ENCODE measurements around the gene SLC39A11.
"Not testable (repeated sequence)": the region's sequence is repeated elsewhere in the genome, so short reads cannot be mapped to it uniquely, and the experiment has no call there.

SLC39A11 gene

DNA sequence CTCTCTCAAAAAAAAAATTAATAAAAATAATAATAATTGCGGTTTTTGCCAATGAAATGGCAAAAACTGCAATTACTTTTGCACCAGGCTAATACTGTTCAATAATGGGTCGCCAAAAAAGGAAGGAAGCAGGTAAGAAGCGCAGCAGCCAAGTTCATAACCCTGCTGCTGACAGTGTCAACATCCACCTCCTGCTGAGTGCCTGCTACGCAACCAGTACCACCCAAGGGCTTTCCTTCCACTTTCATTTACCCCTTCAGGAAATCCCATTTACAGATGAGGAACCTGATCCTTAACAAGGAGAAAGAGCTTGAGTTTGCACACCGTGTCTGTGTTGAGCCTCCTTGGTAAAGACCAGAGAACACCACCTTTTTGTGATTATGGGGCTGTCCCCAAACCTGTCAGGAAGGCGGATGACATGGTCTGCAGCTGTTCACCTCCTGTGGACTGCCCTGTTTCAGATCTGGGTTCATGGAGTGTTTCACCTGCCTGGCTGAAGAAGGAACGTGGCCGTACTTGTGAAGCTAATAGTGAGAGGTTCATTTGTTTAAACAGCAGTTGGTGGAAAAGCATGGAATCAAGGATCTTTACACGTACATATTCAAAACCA is 378.0 kb downstream of the SLC39A11 start:
- no peak for DNase-seq (ENCODE audit: low read depth)

DNA sequence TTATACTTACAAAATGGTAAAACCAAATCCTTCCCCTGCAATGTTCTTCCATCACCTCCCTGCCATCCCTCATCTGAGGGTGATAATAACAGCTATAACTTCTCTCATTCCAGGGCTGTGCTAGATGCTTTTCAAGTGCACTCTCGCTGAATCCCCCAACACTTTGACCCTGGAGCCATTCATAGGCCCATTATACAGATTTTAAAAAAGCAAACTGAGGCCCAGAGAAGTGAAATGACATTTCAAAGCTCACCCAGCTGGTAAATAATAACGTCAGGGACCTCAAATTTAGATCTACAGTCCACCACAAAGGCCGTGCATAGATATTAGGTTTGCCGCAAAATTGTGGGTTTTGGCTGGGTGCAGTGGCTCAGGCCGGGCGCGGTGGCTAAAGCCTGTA is 378.8 kb downstream of the SLC39A11 start:
- DNase-seq (ENCODE audit: low read depth) = no peak

DNA sequence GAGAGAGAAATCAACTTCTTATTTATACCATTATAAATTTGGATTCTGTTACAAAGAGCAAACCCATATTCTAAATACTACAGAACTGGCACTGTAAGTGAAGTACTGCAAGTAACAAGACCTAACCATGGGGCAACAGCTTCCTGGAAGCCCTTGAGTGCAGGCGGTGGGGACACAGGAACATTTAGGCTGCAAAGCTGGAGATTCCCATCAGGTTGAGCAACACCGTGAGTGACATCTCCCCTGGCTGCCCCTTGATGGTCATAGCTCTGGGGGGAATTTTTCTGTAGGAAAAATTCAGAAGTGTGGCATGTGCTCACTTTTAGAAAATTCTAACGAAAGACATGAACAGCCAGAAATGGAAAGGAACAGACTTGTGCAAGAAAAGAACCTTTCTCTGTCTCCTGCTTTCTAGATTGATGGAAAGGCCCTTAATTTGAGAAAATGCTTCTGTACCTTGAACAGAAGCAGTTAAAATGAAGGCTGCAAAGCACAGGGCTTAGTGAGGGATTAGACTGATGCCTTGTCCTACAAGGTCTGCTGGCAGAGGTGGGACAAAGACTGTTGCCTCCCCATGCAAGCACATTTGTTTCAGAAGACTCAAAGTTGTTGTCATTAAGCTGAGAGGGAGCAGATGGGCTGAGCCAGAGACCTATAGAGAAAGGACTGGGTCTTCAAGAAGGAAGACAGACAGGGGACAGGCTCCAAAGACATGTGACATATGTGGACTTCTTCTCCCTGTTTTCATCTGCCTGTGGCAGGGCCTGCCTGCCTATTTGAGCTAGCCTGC is 380.8 kb downstream of the SLC39A11 start:
- no peak for DNase-seq (ENCODE audit: low read depth)

DNA sequence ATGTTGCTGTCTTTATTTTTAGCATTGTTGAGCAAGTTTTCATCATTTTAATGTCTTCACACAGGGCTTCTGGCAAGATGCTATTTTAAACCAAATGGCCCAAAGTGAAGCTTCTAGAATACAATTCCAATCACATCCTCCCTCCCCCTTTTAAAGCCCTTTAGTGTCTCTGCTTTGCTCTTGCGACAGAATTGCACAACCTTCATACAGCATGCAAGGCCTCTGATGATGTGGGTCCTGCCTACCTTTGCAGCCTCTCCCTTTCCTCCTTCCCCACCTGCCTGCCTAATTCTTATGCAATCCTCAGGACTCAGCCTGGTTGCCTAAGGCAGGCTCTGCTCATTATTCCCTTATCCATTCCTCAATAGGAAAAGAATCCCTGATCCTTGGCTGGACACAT is 381.7 kb downstream of the SLC39A11 start:
- no peak for DNase-seq (ENCODE audit: low read depth)

DNA sequence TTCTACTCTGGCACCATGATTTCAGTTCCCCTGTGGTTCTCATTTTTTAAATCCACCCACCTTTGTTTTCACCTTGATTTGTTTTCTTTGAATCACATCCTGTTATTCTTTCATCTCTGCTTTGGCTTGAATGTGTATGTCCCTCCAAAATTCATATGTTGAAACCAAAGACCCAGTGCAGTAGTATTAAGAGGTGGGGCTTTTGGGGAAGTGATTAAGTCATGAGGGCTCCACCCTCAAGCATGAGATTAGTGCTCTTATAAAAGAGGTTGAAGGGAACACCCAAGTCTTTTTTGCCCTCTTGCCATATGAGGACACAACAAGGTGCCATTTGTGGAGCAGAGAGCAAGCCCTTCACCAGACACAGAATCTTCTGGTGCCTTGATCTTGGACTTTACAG is 382.3 kb downstream of the SLC39A11 start:
- DNase-seq (ENCODE audit: low read depth) = no peak

DNA sequence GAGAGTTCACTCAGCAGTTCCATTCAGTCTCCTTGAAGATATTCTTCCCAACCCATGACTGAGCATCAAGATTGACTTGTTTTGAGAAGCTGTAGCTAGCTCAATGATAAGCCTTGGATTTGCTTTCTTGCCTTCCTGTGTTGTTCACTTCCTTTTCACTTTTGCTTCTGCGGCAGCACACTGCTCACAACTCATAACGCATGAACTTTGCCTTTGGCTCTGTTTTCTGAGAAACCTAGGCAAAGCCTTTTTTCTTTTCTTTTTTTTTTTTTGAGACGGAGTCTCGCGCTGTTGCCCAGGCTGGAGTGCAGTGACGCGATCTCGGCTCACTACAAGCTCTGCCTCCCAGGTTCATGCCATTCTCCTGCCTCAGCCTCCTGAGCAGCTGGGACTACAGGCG is 383.8 kb downstream of the SLC39A11 start:
- not testable (repeated sequence) for DNase-seq (ENCODE audit: low read depth)

DNA sequence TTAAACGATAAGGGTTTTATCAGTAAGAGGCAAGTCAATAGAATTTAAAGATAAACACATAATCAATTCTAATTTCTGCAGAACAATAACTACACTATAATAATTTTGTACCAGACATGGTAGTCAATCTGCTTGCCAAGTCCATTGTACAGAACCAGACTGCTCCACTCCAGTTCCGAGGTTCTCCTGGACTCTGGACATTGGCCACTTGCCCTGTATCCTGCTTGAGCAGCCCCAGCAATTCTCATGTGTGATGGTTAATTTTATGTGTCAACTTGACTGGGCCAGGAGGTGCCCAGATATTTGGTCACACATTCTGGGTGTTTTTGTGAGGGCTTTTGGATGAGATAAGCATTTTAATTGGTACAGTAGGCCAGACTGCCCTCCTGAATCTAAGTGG is 384.6 kb downstream of the SLC39A11 start:
- no peak for DNase-seq (ENCODE audit: low read depth)

DNA sequence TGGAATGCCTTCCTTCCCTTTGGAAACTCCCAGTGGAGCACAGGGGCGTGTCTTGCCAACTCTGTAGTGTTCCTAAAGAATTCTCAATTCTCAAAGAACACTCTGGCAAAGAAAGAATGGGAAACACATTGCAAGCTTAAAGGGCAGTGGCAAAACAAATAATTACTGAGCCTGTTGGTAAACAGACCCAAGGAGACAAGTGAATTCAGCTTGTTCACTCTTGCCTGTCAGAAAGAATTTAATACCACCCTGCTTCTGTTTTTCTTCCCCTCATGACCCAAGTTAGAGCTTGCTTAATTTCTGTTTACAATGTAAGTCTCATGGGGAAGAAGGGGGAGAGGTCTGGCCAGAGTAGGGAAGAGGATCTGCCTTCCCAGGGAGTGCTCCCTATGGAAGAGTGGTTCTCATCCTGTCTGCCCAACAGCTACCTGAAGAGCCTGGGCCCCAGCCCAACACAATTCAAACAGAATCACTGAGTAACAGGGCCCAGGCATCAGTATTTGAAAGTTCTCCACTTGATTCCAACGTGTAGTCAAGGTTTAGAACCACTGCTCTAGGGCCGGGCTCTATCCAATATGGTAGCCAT is 386.0 kb downstream of the SLC39A11 start:
- DNase-seq (ENCODE audit: low read depth) = no peak

DNA sequence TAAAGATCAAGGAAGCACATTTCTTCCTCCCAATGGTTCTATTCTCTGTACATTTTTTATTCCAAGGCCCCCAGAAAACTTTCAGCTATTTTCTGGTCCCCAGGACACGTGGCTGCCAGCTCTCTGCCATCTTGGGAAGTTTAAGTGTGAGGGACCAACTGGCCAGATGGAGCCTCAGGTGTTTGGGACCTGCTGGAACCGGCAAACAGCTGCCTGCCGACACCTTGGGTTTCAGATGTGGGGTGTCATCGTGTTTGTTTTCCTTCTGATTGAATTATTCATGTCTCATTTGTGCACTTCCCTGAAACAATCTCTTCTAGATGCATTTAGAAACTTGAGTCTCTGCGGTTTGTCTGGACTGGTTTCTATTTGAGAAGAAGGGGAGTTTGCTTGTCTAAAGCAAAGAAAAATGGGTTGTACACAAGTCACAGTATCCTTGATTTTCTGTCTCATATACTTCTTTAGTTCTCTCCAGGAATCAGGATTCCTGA is 386.5 kb downstream of the SLC39A11 start:
- no peak for DNase-seq (ENCODE audit: low read depth)

DNA sequence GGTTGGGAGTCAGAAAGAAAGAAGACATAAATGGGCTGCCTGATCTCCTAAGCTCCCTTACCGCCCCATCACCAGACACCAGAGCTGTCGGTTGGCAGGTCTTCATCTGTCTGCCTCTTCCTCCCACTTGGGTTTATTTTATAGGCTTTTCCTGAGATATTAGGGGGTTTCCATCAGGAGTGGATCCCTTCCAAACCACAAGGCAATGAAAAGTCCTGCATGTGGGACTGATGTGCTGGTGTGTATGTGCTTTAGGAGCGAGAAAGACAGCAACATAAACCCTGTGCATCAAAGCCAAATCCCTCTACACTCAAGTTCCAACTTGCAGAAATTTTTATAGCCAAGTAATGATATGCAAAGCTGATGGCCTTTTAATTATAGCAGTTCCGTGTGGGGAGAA is 389.5 kb downstream of the SLC39A11 start:
- DNase-seq (ENCODE audit: low read depth) = no peak

DNA sequence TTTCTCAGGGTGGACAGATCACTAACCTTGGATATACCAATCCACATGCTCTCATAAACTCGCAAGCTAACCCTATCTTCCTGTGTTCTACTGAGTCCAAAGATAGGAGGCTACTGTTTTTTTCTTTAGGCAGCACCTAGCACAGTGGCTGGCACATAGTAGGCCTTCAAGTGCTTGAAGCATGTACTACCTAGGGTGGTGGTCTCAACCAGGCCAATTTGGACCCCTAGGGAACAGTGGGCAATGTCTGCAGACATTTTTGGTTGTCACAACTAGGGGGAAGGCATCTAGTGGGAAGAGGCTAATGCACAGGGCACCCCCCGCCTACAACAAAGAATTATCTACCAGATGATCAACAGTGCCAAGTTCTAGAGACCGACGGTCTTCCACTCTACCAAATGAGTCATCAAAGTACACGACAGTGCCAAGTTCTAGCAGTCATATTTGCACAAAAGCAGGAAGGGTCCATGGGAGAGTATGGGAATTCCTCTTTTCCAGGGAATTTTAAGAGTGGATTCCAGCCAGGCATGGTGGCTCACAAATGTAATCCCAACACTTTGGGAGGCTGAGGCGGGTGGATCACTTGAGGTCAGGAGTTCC is 390.3 kb downstream of the SLC39A11 start:
- no peak for DNase-seq (ENCODE audit: low read depth)

DNA sequence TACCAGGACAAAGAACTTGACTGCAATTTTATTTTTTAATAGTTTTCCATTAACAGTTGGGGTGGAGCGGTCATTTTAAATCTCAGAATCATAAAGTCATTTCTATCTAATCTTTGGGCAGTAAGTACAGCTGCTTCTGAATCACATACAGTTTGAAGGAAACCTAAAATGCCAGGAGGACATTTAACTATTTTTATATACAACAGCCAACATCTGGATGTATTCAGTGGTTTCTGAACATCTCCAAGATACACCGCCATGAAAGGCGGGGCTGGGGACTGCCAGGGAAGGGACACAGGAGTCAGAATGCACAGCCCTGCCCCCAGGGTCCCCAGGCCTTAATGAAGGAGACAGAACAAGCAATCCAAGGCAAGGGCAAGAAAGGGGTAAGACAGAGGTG is 392.3 kb downstream of the SLC39A11 start:
- DNase-seq (ENCODE audit: low read depth) = no peak

DNA sequence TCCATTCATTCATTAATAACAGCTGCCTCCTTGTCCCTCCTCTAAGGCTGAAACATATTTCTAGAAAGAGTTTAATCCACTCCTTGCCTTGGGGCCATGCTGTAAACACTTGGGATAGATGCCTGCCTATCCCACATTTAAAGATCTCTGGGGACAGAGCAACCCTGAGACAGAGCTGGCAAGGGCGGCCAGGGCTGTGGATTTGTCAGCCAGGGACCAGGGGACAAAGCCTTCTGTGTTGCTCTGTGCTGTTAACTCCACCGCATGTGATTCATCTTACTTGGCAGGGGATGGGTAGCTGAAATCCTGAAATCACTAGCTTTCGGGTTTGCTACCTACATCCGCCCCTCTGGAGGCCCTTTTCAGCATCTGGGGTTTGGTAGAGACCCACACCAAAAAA is 392.9 kb downstream of the SLC39A11 start:
- DNase-seq (ENCODE audit: low read depth) = no peak

DNA sequence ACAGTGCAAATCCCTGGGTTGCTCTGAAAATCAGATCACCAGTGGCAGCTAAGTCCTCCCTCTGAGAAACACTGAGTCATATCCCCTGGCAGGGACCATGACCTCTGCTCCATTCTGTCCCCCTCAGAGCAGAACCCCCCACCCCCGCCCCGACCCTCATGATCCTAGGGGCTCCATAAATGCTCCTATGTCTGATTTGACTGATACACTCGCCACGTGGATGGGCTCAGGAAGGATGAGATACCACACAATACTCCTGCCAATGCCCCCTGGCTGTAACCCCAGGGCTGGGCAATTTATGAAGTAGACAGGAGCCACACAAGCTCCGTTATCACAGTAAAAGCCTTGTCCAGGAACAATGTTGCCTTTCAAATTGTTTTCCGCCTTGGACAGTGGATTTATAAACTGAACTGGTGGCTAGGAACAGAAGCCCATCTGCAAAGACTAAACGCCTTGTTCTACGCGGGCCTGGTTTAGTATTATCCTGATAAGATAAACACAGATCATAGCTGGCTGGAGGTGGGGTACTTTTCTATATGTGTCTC is 394.8 kb downstream of the SLC39A11 start:
- DNase-seq (ENCODE audit: low read depth) = no peak

DNA sequence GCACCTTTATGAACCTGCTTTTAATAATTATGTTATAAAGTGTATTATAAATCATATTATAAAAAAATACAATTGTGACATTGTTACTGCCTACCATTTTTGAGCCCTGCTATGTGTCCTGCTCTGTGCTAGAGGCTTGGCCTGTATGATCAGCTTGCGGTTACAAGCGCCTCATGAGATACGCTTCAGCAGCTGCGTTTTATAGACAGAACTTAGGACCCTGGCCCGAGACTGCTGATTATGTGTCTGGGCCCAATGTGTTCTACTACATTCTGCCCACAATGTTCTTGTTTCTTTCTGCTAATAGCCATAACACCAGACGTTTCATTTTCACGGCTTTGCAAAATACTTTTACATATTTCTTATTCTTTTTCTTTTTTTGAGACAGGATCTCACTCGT is 395.8 kb downstream of the SLC39A11 start:
- no peak for DNase-seq (ENCODE audit: low read depth)

DNA sequence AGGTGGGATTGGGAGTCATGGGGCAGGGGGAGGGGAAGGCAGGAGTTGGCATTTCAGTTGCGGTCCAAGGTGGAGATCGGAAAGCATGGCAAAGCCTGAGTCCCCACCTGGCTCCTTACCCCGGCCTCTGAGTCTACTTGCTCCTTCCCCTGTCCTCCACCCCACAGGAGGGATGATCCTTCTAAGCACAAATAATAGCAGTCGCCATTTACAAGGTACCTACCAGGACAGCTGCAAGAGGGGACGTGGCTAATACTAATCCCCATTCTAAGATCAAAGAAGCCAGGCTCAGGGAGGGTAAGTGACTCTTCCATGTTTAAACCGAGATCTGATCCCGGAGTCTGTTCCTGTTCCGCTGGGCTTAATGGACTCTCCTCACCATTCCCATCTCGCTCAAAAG is 396.3 kb downstream of the SLC39A11 start:
- no peak for DNase-seq (ENCODE audit: low read depth)

DNA sequence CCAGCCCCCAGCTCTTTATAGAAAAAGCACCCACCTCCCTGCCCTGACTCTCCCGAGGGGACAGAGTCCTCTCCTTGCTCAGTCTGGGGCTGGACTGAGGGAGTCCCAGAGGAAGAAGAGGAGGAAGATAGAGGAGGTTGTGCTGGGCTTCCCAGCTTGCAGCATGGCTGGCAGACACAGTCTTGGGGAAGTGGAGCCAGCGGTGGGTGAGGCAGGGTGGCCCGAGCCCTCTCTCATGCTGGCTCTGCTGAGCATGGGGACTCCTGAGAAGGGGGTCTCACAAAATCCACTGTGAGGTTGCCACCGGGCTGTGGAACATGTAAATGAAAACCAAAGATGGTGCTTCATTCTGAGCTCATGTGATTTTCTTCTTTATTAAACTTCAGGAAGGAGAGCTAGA is 398.5 kb downstream of the SLC39A11 start:
- no peak for DNase-seq (ENCODE audit: low read depth)

DNA sequence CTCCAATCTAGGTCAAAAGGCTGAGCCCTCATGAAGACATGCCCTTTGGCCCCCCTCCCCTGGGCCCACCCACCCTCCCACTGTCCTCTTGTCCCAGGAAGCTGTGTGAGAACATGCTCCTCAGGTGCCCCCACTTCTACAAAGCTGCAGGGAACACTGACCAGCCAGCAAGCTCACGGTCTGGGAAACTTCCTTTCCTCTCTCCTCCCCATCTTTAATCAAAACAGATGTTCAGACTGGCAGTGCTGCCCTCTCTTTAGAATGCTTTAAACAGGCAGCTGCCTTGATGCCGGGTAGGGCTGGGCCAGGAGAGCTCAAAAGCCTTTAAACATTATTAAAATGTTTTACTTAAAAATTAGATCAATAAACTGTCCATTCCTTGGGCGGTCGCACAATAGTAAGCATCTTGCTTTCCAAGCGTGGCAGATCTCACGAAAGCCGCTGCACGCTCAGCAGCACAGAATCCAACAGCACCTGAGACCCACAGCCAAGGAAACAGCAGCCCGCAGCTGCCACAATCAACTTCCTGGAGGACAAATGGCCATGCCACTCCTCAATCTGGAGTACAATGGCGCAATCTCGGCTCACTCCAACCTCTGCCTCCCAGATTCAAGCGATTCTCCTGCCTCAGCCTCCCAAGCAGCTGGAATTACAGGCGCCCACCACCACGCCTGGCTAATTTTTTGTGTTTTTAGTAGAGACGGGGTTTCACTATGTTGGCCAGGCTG is 399.2 kb downstream of the SLC39A11 start:
- DNase-seq (ENCODE audit: low read depth) = no peak

DNA sequence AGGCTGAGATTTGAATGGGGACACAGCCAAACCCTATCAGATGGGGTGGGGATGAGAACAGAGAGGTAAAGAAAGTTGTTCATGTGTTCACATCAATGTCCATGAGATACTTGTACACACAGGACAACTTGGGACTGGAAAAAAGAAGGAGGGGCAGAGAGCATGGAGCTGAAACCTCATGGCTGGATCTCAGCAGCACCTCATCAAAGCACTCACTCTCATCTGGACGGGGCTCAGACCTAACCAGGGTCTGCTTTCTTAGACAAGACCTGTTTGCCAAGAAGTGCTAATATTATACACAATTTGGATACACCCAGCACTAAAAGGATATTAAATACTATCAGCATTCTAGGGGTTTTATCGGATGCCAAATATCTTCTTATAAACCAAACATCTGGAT is 399.8 kb downstream of the SLC39A11 start:
- DNase-seq (ENCODE audit: low read depth) = no peak

DNA sequence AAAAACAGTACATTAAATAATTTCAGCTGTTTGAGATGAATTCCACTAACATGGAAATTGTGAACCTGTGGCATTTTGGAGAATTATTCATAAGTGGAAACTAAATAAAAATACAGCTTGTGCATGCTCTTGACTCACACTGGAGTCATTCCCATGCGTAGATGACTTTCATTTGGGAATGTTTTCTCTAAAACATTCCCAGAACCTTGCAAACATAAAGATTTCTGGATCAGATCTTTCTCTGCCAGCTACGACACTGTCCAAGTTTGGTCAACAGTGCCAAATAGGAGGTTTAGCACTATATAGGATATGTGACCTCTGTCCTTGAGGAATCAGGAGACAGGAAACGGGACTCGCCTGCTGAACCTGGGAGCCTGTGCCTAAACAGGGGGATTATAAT is 400.9 kb downstream of the SLC39A11 start:
- no peak for DNase-seq (ENCODE audit: low read depth)

DNA sequence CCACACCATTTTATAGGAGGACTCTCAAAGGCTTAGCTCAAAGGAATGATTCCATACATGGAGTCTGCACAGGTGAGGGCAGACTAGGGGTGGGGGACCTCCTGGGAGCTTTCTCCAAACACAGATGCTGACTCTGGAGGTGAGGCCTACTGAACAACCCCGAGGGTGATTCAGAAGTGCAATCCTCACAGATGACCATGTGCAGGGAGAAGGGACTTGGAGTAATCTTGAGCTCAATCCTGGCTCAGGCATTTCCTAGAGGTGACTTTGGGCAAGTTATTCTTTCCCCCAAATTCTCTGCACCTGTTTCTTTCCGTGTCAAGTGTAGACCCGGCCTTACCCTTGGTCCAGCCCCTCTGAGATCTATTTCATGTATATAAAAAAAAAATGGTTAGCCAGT is 401.5 kb downstream of the SLC39A11 start:
- no peak for DNase-seq (ENCODE audit: low read depth)

DNA sequence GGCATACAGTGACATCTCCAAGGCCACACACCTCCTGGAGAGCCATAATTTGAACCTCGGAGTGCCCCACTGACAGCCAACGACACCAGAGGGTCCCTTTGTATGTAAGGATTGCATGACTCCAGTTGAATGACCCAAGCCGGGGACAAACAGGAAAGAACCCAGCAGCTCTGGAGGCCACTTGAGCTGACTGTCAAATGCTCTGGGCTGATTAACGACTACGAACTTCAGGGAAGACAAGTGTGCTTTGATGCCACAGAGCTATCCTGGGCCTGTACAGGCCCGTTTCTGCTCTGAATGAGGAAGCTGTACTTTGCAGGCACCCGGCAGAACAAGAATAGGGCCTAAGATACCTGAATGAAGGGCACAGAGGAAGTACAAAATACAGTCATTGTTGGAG is 404.6 kb downstream of the SLC39A11 start:
- no peak for DNase-seq (ENCODE audit: low read depth)
